ENCODE measurements around the gene IGSF21. TPM values are rescaled to one million over a fixed set of nuclear protein-coding genes. Genes with fewer than 3 reads are reported as not detected.

The IGSF21 gene
- total RNA-seq, 1 donor from 2014 or later: 45.9 TPM

- DNase-seq: no peak
Measured at GRCh38 chr1:18300376-18300775, 192.8 kb downstream of the IGSF21 start.

GRCh38 chr1:18302788-18303413, 195.3 kb downstream of the IGSF21 start:
- DNase-seq: no peak

- no peak for DNase-seq
Measured at GRCh38 chr1:18304151-18304869, 196.7 kb downstream of the IGSF21 start.

- DNase-seq: no peak
Measured at GRCh38 chr1:18305182-18305795, 197.7 kb downstream of the IGSF21 start.

- no peak for DNase-seq
Measured at GRCh38 chr1:18307329-18307898, 199.8 kb downstream of the IGSF21 start.

GRCh38 chr1:18309552-18310155, 202.1 kb downstream of the IGSF21 start:
- DNase-seq: no peak

- no peak for DNase-seq
Measured at GRCh38 chr1:18312961-18313360, 205.4 kb downstream of the IGSF21 start.

- no peak for DNase-seq
Measured at GRCh38 chr1:18313523-18313922, 205.9 kb downstream of the IGSF21 start.

- DNase-seq: no peak
Measured at GRCh38 chr1:18314399-18314798, 206.8 kb downstream of the IGSF21 start.

- no peak for DNase-seq
Measured at GRCh38 chr1:18315449-18315848, 207.9 kb downstream of the IGSF21 start.

GRCh38 chr1:18316764-18317163, 209.2 kb downstream of the IGSF21 start:
- DNase-seq: no peak

- no peak for DNase-seq
Measured at GRCh38 chr1:18319099-18319498, 211.5 kb downstream of the IGSF21 start.

- no peak for DNase-seq
Measured at GRCh38 chr1:18320051-18320450, 212.5 kb downstream of the IGSF21 start.

- DNase-seq: no peak
Measured at GRCh38 chr1:18322368-18323032, 214.9 kb downstream of the IGSF21 start.

- DNase-seq: no peak
Measured at GRCh38 chr1:18323259-18323658, 215.7 kb downstream of the IGSF21 start.

- DNase-seq: no peak
Measured at GRCh38 chr1:18324246-18324645, 216.6 kb downstream of the IGSF21 start.

- DNase-seq: no peak
Measured at GRCh38 chr1:18325136-18325535, 217.5 kb downstream of the IGSF21 start.

GRCh38 chr1:18326211-18326897, 218.8 kb downstream of the IGSF21 start:
- DNase-seq: no peak

GRCh38 chr1:18327650-18328049, 220.1 kb downstream of the IGSF21 start:
- DNase-seq: no peak

GRCh38 chr1:18328803-18329202, 221.2 kb downstream of the IGSF21 start:
- DNase-seq: no peak

- no peak for DNase-seq
Measured at GRCh38 chr1:18329469-18330253, 222.1 kb downstream of the IGSF21 start.

All from occipital lobe (tissue), 2 donors.